A549 (cell line): Measurements from ENCODE around the gene BIN1. TPM values are rescaled to one million over a fixed set of nuclear protein-coding genes. Genes with fewer than 3 reads are reported as not detected.

Source experiments
- CEBPB ChIP-seq, 2 experiments: fragments of >200 bp in 1 of 2; sonication (Bioruptor Twin) in 1 of 2; formaldehyde crosslinking in 1 of 2; IDR thresholded peaks; 2 replicates each; pipeline ENCODE4 v1.6.1; 2012 to 2016
- CHD2 ChIP-seq: fragments of 150-350 bp; IDR thresholded peaks from 2 replicates; pipeline ENCODE4 v1.6.1; 2014; ENCODE audit warnings: low read length; ENCODE audit not compliant: partially characterized antibody
- CHD4 ChIP-seq: fragments of 200-600 bp; sonication (generic); IDR thresholded peaks from 2 replicates; pipeline ENCODE4 v1.6.1; 2016; ENCODE audit warnings: antibody characterized with exemption, mild to moderate bottlenecking, borderline replicate concordance
- FOSL2 ChIP-seq, 2 experiments: fragments of 450-650 bp in 1 of 2; fragments of >200 bp in 1 of 2; sonication (Bioruptor Twin) in 1 of 2; formaldehyde crosslinking; IDR thresholded peaks; 2 replicates each; pipeline versions ENCODE4 v1.5.0 to v1.6.1; 2016 to 2020; ENCODE audit warnings: mild to moderate bottlenecking in 1 of 2, moderate library complexity in 1 of 2
- HDAC2 ChIP-seq: fragments of 200-600 bp; sonication (generic); IDR thresholded peaks from 2 replicates; pipeline ENCODE4 v1.6.1; 2016
- HOXB13 ChIP-seq: fragments of 250-450 bp; sonication (Bioruptor Pico); IDR thresholded peaks from 2 replicates; pipeline ENCODE4 v1.5.0; 2020; ENCODE audit warnings: low read depth, mild to moderate bottlenecking, moderate library complexity
- JUNB ChIP-seq: fragments of >200 bp; sonication (Bioruptor Twin); formaldehyde crosslinking; IDR thresholded peaks from 2 replicates; pipeline ENCODE4 v1.6.1; 2016
- KDM1A ChIP-seq: fragments of 200-600 bp; sonication (generic); IDR thresholded peaks from 2 replicates; pipeline ENCODE4 v1.6.1; 2016; ENCODE audit warnings: low read depth, mild to moderate bottlenecking
- MAZ ChIP-seq: fragments of 150-350 bp; IDR thresholded peaks from 2 replicates; pipeline ENCODE4 v1.6.1; 2014; ENCODE audit warnings: antibody characterized with exemption, low read depth, low read length, borderline replicate concordance
- NPAS2 ChIP-seq: fragments of 250-450 bp; sonication (Bioruptor Pico); IDR thresholded peaks from 2 replicates; pipeline ENCODE4 v1.8.0; 2022; ENCODE audit warnings: mild to moderate bottlenecking, moderate library complexity, borderline replicate concordance
- NR3C1 ChIP-seq: fragments of >200 bp; sonication (Bioruptor Twin); formaldehyde crosslinking; IDR thresholded peaks from 3 replicates; pipeline ENCODE4 v1.6.1; 2017
- POLR2A ChIP-seq: IDR thresholded peaks from 2 replicates; pipeline ENCODE4 v1.6.1; 2012; ENCODE audit warnings: mild to moderate bottlenecking, low read length
- RAD21 ChIP-seq, 2 experiments: fragments of >200 bp in 1 of 2; sonication (Bioruptor Twin) in 1 of 2; formaldehyde crosslinking in 1 of 2; IDR thresholded peaks in 1 of 2; conservative IDR thresholded peaks in 1 of 2; 2 replicates in 1 of 2; 3 replicates in 1 of 2; pipeline ENCODE4 v1.6.1; 2012 to 2018; ENCODE audit warnings: inconsistent platforms in 1 of 2
- RFX5 ChIP-seq: fragments of 450-650 bp; IDR thresholded peaks from 2 replicates; pipeline ENCODE4 v1.7.1; 2014; ENCODE audit warnings: antibody characterized with exemption, mild to moderate bottlenecking, moderate library complexity
- RNF2 ChIP-seq: fragments of 200-600 bp; sonication (generic); IDR thresholded peaks from 2 replicates; pipeline ENCODE4 v1.6.1; 2016; ENCODE audit warnings: low read depth, mild to moderate bottlenecking, antibody characterized with exemption, moderate library complexity, borderline replicate concordance
- SMC3 ChIP-seq: fragments of >200 bp; sonication (Bioruptor Twin); formaldehyde crosslinking; IDR thresholded peaks from 3 replicates; pipeline ENCODE4 v1.6.1; 2018; ENCODE audit warnings: inconsistent platforms
- TP53 ChIP-seq: fragments of 250-450 bp; sonication (Bioruptor Pico); IDR thresholded peaks from 2 replicates; pipeline ENCODE4 v1.5.0; 2021; ENCODE audit warnings: mild to moderate bottlenecking, moderate library complexity
- ZFP36 ChIP-seq: fragments of 450-650 bp; IDR thresholded peaks from 2 replicates; pipeline ENCODE4 v1.6.1; 2014; ENCODE audit warnings: borderline replicate concordance; ENCODE audit not compliant: partially characterized antibody
- ZSCAN20 ChIP-seq: fragments of 250-450 bp; sonication (Bioruptor Pico); IDR thresholded peaks from 2 replicates; pipeline ENCODE4 v1.8.0; 2022; ENCODE audit warnings: mild to moderate bottlenecking, moderate library complexity
- polyA plus RNA-seq, 4 experiments: library from polyadenylated mRNA; depleted of rRNA in 3 of 4; stranded (reverse); fragments of >200 nt; fragmentation: RNase III in 1 of 4; extraction: RNeasy Plus Mini Kit Qiagen cat#74134 plus additional on column Dnase treatment in 1 of 4; gene quantifications; 2 replicates in 3 of 4; 3 replicates in 1 of 4; pipeline ENCODE4 v1.2.3, GENCODE V29; 2011 to 2017
- TF ChIP-seq, protein P1 (sequence below): fragments of >200 bp; sonication (Bioruptor Twin); formaldehyde crosslinking; IDR thresholded peaks from 3 replicates; pipeline ENCODE4 v1.6.1; 2016
- TF ChIP-seq, protein P2 (sequence below): fragments of >200 bp; sonication (Bioruptor Twin); formaldehyde crosslinking; IDR thresholded peaks from 2 replicates; pipeline ENCODE4 v1.6.1; 2016
- TF ChIP-seq, protein P3 (sequence below): fragments of 200-600 bp; sonication (generic); IDR thresholded peaks from 2 replicates; pipeline ENCODE4 v1.6.1; 2016; ENCODE audit warnings: antibody characterized with exemption, mild to moderate bottlenecking, moderate library complexity
- TF ChIP-seq, protein P4 (sequence below): fragments of 150-350 bp; IDR thresholded peaks from 2 replicates; pipeline ENCODE4 v1.6.1; 2014; ENCODE audit warnings: low read depth, mild to moderate bottlenecking, low read length

Gene BIN1
- polyA plus RNA-seq, 2 of the 4 experiments (the other 2 are of a cell fraction) = 15.5 to 34.1 TPM

DNA sequence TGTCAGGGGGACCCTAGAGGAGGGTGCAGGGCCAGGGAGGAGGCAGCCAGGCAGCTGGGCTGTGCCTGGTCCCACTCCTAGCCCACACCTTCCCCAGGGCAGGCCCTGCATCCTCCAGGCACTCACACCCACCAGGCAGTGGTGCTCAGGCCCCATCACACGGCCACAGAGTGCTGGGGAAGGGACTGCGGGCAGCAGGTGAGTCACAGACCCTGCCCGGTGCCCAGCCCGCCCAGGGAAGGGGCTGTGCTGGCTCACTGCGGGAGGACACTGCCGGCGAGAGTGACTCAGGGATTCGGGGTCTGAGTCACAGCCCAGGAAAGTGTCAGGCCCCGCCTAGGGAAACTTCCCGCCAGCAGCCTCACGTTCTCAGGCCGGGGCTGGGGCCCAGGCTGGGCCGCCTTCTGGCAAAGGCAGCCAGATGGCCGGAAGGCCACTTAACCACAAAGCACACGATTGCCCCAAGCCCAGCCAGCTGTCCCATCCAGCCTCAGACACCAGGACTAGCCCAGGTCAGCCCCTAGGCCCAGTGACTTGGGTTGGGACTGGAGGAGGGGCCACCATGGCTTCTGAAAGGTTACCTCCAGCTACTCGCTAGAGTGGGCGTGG lies 42.2 kb downstream of the BIN1 start (continued):
- TF ChIP-seq, protein P1, sequence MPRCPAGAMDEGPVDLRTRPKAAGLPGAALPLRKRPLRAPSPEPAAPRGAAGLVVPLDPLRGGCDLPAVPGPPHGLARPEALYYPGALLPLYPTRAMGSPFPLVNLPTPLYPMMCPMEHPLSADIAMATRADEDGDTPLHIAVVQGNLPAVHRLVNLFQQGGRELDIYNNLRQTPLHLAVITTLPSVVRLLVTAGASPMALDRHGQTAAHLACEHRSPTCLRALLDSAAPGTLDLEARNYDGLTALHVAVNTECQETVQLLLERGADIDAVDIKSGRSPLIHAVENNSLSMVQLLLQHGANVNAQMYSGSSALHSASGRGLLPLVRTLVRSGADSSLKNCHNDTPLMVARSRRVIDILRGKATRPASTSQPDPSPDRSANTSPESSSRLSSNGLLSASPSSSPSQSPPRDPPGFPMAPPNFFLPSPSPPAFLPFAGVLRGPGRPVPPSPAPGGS = no peak
- peak; percentile 31 for TF ChIP-seq POLR2A
- TF ChIP-seq, protein P2, sequence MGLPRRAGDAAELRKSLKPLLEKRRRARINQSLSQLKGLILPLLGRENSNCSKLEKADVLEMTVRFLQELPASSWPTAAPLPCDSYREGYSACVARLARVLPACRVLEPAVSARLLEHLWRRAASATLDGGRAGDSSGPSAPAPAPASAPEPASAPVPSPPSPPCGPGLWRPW = no peak
- no peak; a peak in 1 of 4 replicates for TF ChIP-seq CEBPB (IDR thresholded peaks at IDR 0.05)
- TF ChIP-seq, protein P3, sequence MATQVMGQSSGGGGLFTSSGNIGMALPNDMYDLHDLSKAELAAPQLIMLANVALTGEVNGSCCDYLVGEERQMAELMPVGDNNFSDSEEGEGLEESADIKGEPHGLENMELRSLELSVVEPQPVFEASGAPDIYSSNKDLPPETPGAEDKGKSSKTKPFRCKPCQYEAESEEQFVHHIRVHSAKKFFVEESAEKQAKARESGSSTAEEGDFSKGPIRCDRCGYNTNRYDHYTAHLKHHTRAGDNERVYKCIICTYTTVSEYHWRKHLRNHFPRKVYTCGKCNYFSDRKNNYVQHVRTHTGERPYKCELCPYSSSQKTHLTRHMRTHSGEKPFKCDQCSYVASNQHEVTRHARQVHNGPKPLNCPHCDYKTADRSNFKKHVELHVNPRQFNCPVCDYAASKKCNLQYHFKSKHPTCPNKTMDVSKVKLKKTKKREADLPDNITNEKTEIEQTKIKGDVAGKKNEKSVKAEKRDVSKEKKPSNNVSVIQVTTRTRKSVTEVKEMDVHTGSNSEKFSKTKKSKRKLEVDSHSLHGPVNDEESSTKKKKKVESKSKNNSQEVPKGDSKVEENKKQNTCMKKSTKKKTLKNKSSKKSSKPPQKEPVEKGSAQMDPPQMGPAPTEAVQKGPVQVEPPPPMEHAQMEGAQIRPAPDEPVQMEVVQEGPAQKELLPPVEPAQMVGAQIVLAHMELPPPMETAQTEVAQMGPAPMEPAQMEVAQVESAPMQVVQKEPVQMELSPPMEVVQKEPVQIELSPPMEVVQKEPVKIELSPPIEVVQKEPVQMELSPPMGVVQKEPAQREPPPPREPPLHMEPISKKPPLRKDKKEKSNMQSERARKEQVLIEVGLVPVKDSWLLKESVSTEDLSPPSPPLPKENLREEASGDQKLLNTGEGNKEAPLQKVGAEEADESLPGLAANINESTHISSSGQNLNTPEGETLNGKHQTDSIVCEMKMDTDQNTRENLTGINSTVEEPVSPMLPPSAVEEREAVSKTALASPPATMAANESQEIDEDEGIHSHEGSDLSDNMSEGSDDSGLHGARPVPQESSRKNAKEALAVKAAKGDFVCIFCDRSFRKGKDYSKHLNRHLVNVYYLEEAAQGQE = no peak
- TF ChIP-seq NR3C1 = no peak
- no peak for TF ChIP-seq CHD4
- no peak for TF ChIP-seq KDM1A
- no peak for TF ChIP-seq CHD2
- peak; percentile 93 for TF ChIP-seq FOSL2 (IDR thresholded peaks at IDR 0.05)
- TF ChIP-seq FOSL2 (CRISPR knock-in tag; IDR thresholded peaks at IDR 0.05) = peak; percentile 100
- TF ChIP-seq, protein P4, sequence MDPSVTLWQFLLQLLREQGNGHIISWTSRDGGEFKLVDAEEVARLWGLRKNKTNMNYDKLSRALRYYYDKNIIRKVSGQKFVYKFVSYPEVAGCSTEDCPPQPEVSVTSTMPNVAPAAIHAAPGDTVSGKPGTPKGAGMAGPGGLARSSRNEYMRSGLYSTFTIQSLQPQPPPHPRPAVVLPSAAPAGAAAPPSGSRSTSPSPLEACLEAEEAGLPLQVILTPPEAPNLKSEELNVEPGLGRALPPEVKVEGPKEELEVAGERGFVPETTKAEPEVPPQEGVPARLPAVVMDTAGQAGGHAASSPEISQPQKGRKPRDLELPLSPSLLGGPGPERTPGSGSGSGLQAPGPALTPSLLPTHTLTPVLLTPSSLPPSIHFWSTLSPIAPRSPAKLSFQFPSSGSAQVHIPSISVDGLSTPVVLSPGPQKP = no peak
- no peak for TF ChIP-seq TP53 (CRISPR knock-in tag)
- TF ChIP-seq ZSCAN20 (CRISPR knock-in tag) = no peak
- TF ChIP-seq RAD21 (conservative IDR thresholded peaks at IDR 0.05 in 1 of 2, IDR thresholded peaks at IDR 0.05 in 1 of 2) = peak; percentile 57 to 75
- no peak for TF ChIP-seq ZFP36
- TF ChIP-seq HDAC2 = no peak
- TF ChIP-seq JUNB = peak; percentile 80
- TF ChIP-seq RFX5 = no peak
- no peak for TF ChIP-seq MAZ
- TF ChIP-seq NPAS2 = no peak
- TF ChIP-seq RNF2 = no peak
- TF ChIP-seq HOXB13 = peak; percentile 98
- peak; percentile 57 for TF ChIP-seq SMC3
- TF ChIP-seq, all 56 proteins: peak for 20
